Measurements from ENCODE around the gene NTN3.
"Not testable (repeated sequence)": the region's sequence is repeated elsewhere in the genome, so short reads cannot be mapped to it uniquely, and the experiment has no call there.

The NTN3 gene

GRCh38 chr16:2441143-2441804 is 29.8 kb upstream of the NTN3 start:
- not testable (repeated sequence) for DNase-seq

- no peak for DNase-seq
Observed at GRCh38 chr16:2443555-2443954, 27.5 kb upstream of the NTN3 start.

- no peak for DNase-seq
Observed at GRCh38 chr16:2447920-2448583, 23.0 kb upstream of the NTN3 start.

- no peak for DNase-seq
Observed at GRCh38 chr16:2449118-2449517, 22.0 kb upstream of the NTN3 start.

GRCh38 chr16:2450535-2450934 is 20.6 kb upstream of the NTN3 start:
- DNase-seq, result no peak

GRCh38 chr16:2450975-2451381 is 20.1 kb upstream of the NTN3 start:
- no peak for DNase-seq

GRCh38 chr16:2451851-2452320 is 19.2 kb upstream of the NTN3 start:
- no peak for DNase-seq

GRCh38 chr16:2452650-2453049 is 18.4 kb upstream of the NTN3 start:
- DNase-seq, result no peak

- DNase-seq, result no peak
Observed at GRCh38 chr16:2455081-2455845, 15.8 kb upstream of the NTN3 start.

- DNase-seq, result no peak
Observed at GRCh38 chr16:2456551-2457153, 14.4 kb upstream of the NTN3 start.

- DNase-seq, result no peak
Observed at GRCh38 chr16:2457267-2457666, 13.8 kb upstream of the NTN3 start.

- DNase-seq, result no peak
Observed at GRCh38 chr16:2457946-2458345, 13.2 kb upstream of the NTN3 start.

GRCh38 chr16:2458887-2459646 is 12.0 kb upstream of the NTN3 start:
- no peak for DNase-seq

GRCh38 chr16:2459647-2460390 is 11.3 kb upstream of the NTN3 start, which contains the start of gene TEDC2:
Gene TEDC2, plus strand, starts transcription at chr16:2460109. Its CDS starts 36 bp downstream, at chr16:2460145.
- DNase-seq, result peak; percentile 98

- DNase-seq, result no peak
Observed at GRCh38 chr16:2460391-2460713, 10.7 kb upstream of the NTN3 start.

- DNase-seq, result no peak
Observed at GRCh38 chr16:2460916-2461315, 10.2 kb upstream of the NTN3 start.

GRCh38 chr16:2462031-2462866 is 8.8 kb upstream of the NTN3 start:
- DNase-seq, result no peak

GRCh38 chr16:2464333-2464732 is 6.8 kb upstream of the NTN3 start:
- no peak for DNase-seq

GRCh38 chr16:2465653-2466415 is 5.3 kb upstream of the NTN3 start:
- no peak for DNase-seq
